ENCODE data around the gene AGBL5.

DNA sequence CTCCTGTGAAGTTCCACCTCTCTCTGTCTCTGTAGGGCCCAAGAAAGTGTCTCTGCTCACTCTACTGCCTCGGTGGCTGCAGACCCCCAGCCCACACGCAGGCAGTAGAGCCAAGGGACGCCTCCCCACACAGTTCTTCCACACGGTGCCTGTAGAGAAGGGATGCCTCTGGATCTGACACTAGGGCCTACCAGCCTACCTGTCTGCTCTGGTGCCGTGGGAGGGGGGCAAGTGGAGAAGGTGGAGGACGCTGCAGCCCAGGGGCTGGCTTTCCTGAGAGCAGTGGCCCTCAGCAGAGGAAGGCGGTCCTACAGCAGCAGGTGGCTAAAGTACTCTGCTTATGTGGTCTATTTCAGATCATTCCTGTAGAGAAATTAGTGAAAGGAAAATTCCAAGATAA is 27.7 kb upstream of the AGBL5 start:
- TF ChIP-seq, protein P1, sequence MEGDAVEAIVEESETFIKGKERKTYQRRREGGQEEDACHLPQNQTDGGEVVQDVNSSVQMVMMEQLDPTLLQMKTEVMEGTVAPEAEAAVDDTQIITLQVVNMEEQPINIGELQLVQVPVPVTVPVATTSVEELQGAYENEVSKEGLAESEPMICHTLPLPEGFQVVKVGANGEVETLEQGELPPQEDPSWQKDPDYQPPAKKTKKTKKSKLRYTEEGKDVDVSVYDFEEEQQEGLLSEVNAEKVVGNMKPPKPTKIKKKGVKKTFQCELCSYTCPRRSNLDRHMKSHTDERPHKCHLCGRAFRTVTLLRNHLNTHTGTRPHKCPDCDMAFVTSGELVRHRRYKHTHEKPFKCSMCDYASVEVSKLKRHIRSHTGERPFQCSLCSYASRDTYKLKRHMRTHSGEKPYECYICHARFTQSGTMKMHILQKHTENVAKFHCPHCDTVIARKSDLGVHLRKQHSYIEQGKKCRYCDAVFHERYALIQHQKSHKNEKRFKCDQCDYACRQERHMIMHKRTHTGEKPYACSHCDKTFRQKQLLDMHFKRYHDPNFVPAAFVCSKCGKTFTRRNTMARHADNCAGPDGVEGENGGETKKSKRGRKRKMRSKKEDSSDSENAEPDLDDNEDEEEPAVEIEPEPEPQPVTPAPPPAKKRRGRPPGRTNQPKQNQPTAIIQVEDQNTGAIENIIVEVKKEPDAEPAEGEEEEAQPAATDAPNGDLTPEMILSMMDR (IDR thresholded peaks at IDR 0.05; ENCODE audit: low read length): no peak
- TF ChIP-seq EZH2 (optimal IDR thresholded peaks at IDR 0.05; ENCODE audit: low read depth, low read length): no peak
- TF ChIP-seq EZH2phosphoT487 (IDR thresholded peaks at IDR 0.05; ENCODE audit: low read length): no peak

Measured in MM.1S (cell line).